G401 (cell line): Measurements from ENCODE around the gene ACTMAP. TPM values are rescaled to one million over a fixed set of nuclear protein-coding genes. Genes with fewer than 3 reads are reported as not detected.
"Not testable (repeated sequence)": the region's sequence is repeated elsewhere in the genome, so short reads cannot be mapped to it uniquely, and the experiment has no call there.

Experiments
- DNase-seq: peaks from one replicate; pipeline ENCODE4 v3.0.0-alpha.2; 2015; ENCODE audit warnings: low spot score
- in situ Hi-C: cut with HindIII; loops from 2 replicates; pipeline ENCODE4 v1.10.0; 2016; ENCODE audit warnings: low sequenced_read_pairs, mixed read lengths
- total RNA-seq: library from RNA; depleted of rRNA; stranded (reverse); fragments of >200 nt; shearing (Covaris generic); gene quantifications from 2 replicates; pipeline ENCODE4 v1.2.3, GENCODE V29; 2014; rRNA removed

The ACTMAP gene
- total RNA-seq = 3.3 and 6.8 TPM in 2 replicates

- DNase-seq = peak; percentile 100
- in situ Hi-C loops = no loop called here
Observed at GRCh38 chr19:40750058-40750873, at the start of gene ACTMAP. ACTMAP (minus strand) TSS chr19:40750477; CDS start chr19:40749803, 674 bp downstream.

GRCh38 chr19:40799558-40800338 lies 49.5 kb upstream of the ACTMAP start:
- in situ Hi-C loops = no loop called here
- DNase-seq = peak; percentile 19

GRCh38 chr19:40798683-40799557 lies 48.6 kb upstream of the ACTMAP start, which contains the start of gene EGLN2:
EGLN2 (plus strand) TSS chr19:40799191; CDS start chr19:40800573, 1,382 bp downstream.
- DNase-seq = peak; percentile 100
- in situ Hi-C loops = no loop called here

- peak; percentile 75 for DNase-seq
- in situ Hi-C loops = no loop called here
Observed at GRCh38 chr19:40797963-40798682, 47.8 kb upstream of the ACTMAP start.

- no peak for DNase-seq
- in situ Hi-C loops = no loop called here
Observed at GRCh38 chr19:40797166-40797962, 47.1 kb upstream of the ACTMAP start.

- no peak for DNase-seq
- in situ Hi-C loops = no loop called here
Observed at GRCh38 chr19:40791996-40792395, 41.7 kb upstream of the ACTMAP start.

- DNase-seq = no peak
Observed at GRCh38 chr19:40791349-40791748, 41.1 kb upstream of the ACTMAP start.

GRCh38 chr19:40786060-40787037 lies 36.1 kb upstream of the ACTMAP start:
- in situ Hi-C loops = no loop called here
- no peak for DNase-seq

More at GRCh38 chr19:40791349-40791748, 41.1 kb upstream of the ACTMAP start:
- in situ Hi-C loops = no loop called here

- in situ Hi-C loops = no loop called here
- DNase-seq = no peak
Observed at GRCh38 chr19:40785526-40785925, 35.2 kb upstream of the ACTMAP start.

- DNase-seq, in situ Hi-C loops: not testable (repeated sequence)
Observed at GRCh38 chr19:40784146-40784545, 33.9 kb upstream of the ACTMAP start.

GRCh38 chr19:40783711-40784110 lies 33.4 kb upstream of the ACTMAP start:
- in situ Hi-C loops = no loop called here
- DNase-seq = no peak

- DNase-seq = no peak
- in situ Hi-C loops = no loop called here
Observed at GRCh38 chr19:40781140-40781539, 30.9 kb upstream of the ACTMAP start.

- in situ Hi-C loops = no loop called here
- DNase-seq = no peak
Observed at GRCh38 chr19:40780582-40780981, 30.3 kb upstream of the ACTMAP start.

- DNase-seq = no peak
Observed at GRCh38 chr19:40778706-40779284, 28.5 kb upstream of the ACTMAP start.

GRCh38 chr19:40777937-40778705 lies 27.8 kb upstream of the ACTMAP start, which contains the start of gene RAB4B:
RAB4B (plus strand) TSS chr19:40778247; CDS start chr19:40778376, 129 bp downstream.
- in situ Hi-C loops = no loop called here
- peak; percentile 100 for DNase-seq

More at GRCh38 chr19:40778706-40779284, 28.5 kb upstream of the ACTMAP start:
- in situ Hi-C loops = no loop called here

GRCh38 chr19:40777645-40777936 lies 27.3 kb upstream of the ACTMAP start:
- DNase-seq = no peak
- in situ Hi-C loops = no loop called here
